Lower lobe of right lung (tissue), 2 donors: ENCODE data around the gene CRIP1. TPM values are rescaled to one million over a fixed set of nuclear protein-coding genes. Genes with fewer than 3 reads are reported as not detected.

ENCODE experiments used
- ATAC-seq, 2 donors: fragments of 200-7000 bp; cut with Tn5 transposase; one replicate each; pipeline ENCODE4 v1.9.1; 2020 to 2022; ENCODE audit warnings: mild to moderate bottlenecking in 2 of 2, moderate library complexity in 2 of 2
- DNase-seq: peaks from one replicate; pipeline ENCODE4 v3.0.0-alpha.2; 2020
- H3K27ac ChIP-seq: fragments of 200-600 bp; one replicate; pipeline ENCODE4 v1.8.0; 2022
- H3K27me3 ChIP-seq: fragments of 200-600 bp; one replicate; pipeline ENCODE4 v1.8.0; 2022; ENCODE audit warnings: low read depth
- H3K36me3 ChIP-seq: fragments of 200-600 bp; one replicate; pipeline ENCODE4 v1.8.0; 2022; ENCODE audit warnings: mild to moderate bottlenecking
- H3K4me1 ChIP-seq: fragments of 200-600 bp; one replicate; pipeline ENCODE4 v1.8.0; 2022
- H3K4me3 ChIP-seq: fragments of 200-600 bp; one replicate; pipeline ENCODE4 v1.8.0; 2022; ENCODE audit warnings: mild to moderate bottlenecking
- H3K9me3 ChIP-seq: fragments of 200-600 bp; one replicate; pipeline ENCODE4 v1.8.0; 2022
- intact Hi-C: fragments of 100-400 bp; cut with DNase I; formaldehyde crosslinking; loops from one replicate; pipeline ENCODE4 v1.11.0; 2022
- total RNA-seq: library from RNA; stranded (reverse); fragmentation: NEBNext Ultra II Directional; extraction: Animal tissue kit (Norgen Biotek cat#: 25700); gene quantifications from one replicate; pipeline ENCODE4 v1.2.1, GENCODE V29; 2021
- TF ChIP-seq, protein P1 (sequence below): fragments of 200-600 bp; IDR thresholded peaks from one replicate; pipeline ENCODE4 v1.8.0; 2022; ENCODE audit warnings: antibody characterized with exemption, mild to moderate bottlenecking
- donor health status: DM: no; HTN: yes; CAD: no; lungs with severe emphysema.

Gene CRIP1
- total RNA-seq, 1 donor from 2014 or later, result 237 TPM

GRCh38 chr14:105473033-105473676 is 13.5 kb upstream of the CRIP1 start:
- DNase-seq (no peak), ATAC-seq (peak in 1 of 2 donors; percentile 2)
- Histone ChIP-seq H3K4me1 (peaks cover 76% of the 10 kb centered on the region), H3K9me3 (no peaks in the 10 kb centered on the region), H3K27ac (peak overlapping the region; percentile 87), H3K4me3 (peak overlapping the region; percentile 63), H3K36me3 (peaks cover 19% of the 10 kb centered on the region), H3K27me3 (peaks cover 7% of the 10 kb centered on the region)
- intact Hi-C loops, result no loop called here
- TF ChIP-seq, protein P1, sequence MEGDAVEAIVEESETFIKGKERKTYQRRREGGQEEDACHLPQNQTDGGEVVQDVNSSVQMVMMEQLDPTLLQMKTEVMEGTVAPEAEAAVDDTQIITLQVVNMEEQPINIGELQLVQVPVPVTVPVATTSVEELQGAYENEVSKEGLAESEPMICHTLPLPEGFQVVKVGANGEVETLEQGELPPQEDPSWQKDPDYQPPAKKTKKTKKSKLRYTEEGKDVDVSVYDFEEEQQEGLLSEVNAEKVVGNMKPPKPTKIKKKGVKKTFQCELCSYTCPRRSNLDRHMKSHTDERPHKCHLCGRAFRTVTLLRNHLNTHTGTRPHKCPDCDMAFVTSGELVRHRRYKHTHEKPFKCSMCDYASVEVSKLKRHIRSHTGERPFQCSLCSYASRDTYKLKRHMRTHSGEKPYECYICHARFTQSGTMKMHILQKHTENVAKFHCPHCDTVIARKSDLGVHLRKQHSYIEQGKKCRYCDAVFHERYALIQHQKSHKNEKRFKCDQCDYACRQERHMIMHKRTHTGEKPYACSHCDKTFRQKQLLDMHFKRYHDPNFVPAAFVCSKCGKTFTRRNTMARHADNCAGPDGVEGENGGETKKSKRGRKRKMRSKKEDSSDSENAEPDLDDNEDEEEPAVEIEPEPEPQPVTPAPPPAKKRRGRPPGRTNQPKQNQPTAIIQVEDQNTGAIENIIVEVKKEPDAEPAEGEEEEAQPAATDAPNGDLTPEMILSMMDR, result no peak

DNA sequence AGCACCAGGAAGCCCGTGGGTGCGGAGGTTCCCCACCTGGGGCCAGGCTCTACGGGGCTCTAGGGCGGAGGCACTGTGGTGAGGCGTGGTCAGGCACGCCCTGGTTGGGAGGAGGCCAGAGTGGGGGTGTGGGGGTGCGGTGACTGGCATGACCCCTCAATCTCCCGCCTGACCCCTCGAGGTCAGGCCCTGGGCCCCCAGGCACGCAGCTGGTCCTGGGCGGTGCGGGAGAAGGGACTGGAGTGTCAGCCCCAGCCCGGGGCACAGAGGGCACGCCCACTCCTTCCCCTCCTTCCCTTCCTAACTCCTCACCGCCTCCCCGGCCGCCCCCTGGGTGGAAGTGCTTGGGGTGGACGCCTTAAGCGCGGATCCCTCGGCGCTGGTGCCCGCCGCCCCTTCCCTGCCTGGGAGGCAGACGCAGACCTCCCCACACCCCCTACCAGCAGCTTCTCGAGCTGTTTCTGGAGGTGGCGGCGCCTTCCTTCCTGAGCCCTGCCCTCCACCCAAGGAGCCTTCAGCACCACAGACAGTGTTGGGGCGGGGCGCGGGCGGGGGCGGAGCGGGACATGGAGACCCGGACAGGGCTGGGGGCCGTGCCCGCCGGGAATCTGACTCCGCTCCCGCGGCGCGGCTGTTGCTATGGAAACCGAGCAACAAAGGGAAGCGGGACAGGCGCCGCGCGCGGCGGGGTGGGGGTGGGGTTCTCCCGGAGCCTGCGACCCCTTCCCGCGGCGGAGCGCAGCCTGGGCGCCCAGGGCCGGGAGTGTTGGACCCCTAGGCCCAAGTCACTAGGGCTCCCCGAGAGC is 12.8 kb upstream of the CRIP1 start:
- intact Hi-C loops, result no loop called here
- Histone ChIP-seq H3K9me3 (no peaks in the 10 kb centered on the region), H3K4me1 (peaks cover 69% of the 10 kb centered on the region), H3K4me3 (peak overlapping the region; percentile 63), H3K27me3 (peaks cover 7% of the 10 kb centered on the region), H3K27ac (peak overlapping the region; percentile 87), H3K36me3 (peaks cover 21% of the 10 kb centered on the region)
- DNase-seq (peak; percentile 94), ATAC-seq (peak; percentile 76 to 78)
- TF ChIP-seq, protein P1, result no peak

DNA sequence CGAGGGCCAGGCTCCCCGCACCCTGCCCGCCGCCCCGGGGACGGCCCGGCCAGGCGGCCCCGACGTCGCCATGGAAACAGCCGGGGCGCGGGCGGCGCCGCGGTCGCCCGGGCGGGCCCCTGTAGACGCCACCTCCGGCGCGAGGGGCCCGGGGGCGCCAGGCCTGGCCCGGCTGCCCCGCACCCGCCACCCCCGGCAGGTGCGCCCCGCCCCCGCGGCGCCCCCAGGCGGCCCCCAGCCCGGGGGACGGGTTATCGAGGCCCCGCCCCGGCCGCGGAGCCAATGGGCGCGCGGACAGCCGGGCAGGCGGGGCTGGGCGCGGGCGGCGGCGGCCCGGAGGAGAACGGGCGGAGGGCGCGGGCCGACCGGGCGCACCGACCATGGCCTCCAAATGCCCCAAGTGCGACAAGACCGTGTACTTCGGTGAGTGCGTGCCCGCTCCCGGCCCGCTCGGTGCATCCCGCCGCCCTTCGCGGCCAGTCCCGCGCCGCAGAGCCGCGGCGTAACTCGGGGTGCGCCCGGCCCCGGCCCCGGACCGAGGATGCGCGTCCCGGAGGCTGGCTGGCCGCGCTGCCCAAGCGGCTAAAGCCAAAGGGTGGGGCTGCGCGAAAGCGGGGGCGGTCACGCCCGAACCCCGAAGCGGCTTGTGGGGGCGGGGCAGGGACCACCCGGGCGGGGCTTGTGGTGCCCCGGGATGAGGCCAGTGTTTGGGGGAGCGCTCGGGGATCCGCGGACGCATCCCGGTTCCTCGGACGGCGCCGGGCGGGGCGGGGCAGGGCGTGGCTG is 12.0 kb upstream of the CRIP1 start, which contains the start of gene CRIP2:
CRIP2 (plus strand) TSS at position 339 of the 786 bp plus-strand sequence; CDS start at position 381, 42 bp downstream.
- TF ChIP-seq, protein P1, result no peak
- Histone ChIP-seq H3K36me3 (peaks cover 23% of the 10 kb centered on the region), H3K4me3 (peak within 1 kb of the TSS; percentile 77), H3K4me1 (peaks cover 64% of the 10 kb centered on the region), H3K27me3 (peaks cover 7% of the 10 kb centered on the region), H3K27ac (peak within 1 kb of the TSS; percentile 96), H3K9me3 (no peaks in the 10 kb centered on the region)
- intact Hi-C loops, result no loop called here
- DNase-seq (no peak), ATAC-seq (peak; percentile 23 to 42)

- ATAC-seq (peak; percentile 1 to 3), DNase-seq (no peak)
- no peaks in the 10 kb centered on the region for H3K9me3 ChIP-seq
- H3K27ac ChIP-seq, result peak overlapping the region; percentile 96
- TF ChIP-seq, protein P1, result no peak
- peaks cover 7% of the 10 kb centered on the region for H3K27me3 ChIP-seq
- peak overlapping the region; percentile 77 for H3K4me3 ChIP-seq
- H3K36me3 ChIP-seq, result peaks cover 20% of the 10 kb centered on the region
- intact Hi-C loops, result no loop called here
- peaks cover 72% of the 10 kb centered on the region for H3K4me1 ChIP-seq
These were observed 11.2 kb upstream of the CRIP1 start for GRCh38 chr14:105475269-105476096.
